GM12878 (cell line): ENCODE results near the gene DHRS1. TPM values are rescaled to one million over a fixed set of nuclear protein-coding genes. Genes with fewer than 3 reads are reported as not detected.

ENCODE experiments used
- BHLHE40 ChIP-seq, 2 experiments: fragments of 450-650 bp in 1 of 2; IDR thresholded peaks; 2 replicates each; pipeline ENCODE4 v1.6.1; 2011 to 2017; ENCODE audit warnings: low read depth in 2 of 2, borderline replicate concordance in 1 of 2, improper control_type of control experiment in 1 of 2, low read length in 1 of 2, mild to moderate bottlenecking in 1 of 2
- IRF4 ChIP-seq: IDR thresholded peaks from 2 replicates; pipeline ENCODE4 v1.6.1; 2011; ENCODE audit warnings: low read depth, low read length
- IRF5 ChIP-seq: fragments of 450-650 bp; IDR thresholded peaks from 2 replicates; pipeline ENCODE4 v1.6.1; 2017; ENCODE audit warnings: borderline replicate concordance
- MAX ChIP-seq: IDR thresholded peaks from 2 replicates; pipeline ENCODE4 v1.6.1; 2012; ENCODE audit warnings: low read depth, low read length, improper control_type of control experiment
- PBX3 ChIP-seq: IDR thresholded peaks from 2 replicates; pipeline ENCODE4 v1.6.1; 2011; ENCODE audit warnings: mild to moderate bottlenecking, low read depth, low read length, moderate library complexity; ENCODE audit not compliant: insufficient replicate concordance
- PRDM15 ChIP-seq: fragments of 450-650 bp; formaldehyde crosslinking; IDR thresholded peaks from 2 replicates; pipeline ENCODE4 v1.4.0; 2020; ENCODE audit warnings: mild to moderate bottlenecking, moderate library complexity
- RAD51 ChIP-seq: fragments of 450-650 bp; IDR thresholded peaks from 2 replicates; pipeline ENCODE4 v1.6.1; 2016; ENCODE audit warnings: moderate library complexity, mild to moderate bottlenecking, inconsistent platforms
- RELB ChIP-seq: fragments of 450-650 bp; IDR thresholded peaks from 2 replicates; pipeline ENCODE4 v1.6.1; 2017; ENCODE audit warnings: low read depth, mild to moderate bottlenecking, moderate library complexity
- TCF12 ChIP-seq: IDR thresholded peaks from 2 replicates; pipeline ENCODE4 v1.6.1; 2011; ENCODE audit warnings: low read depth, mild to moderate bottlenecking, low read length
- WRNIP1 ChIP-seq: IDR thresholded peaks from 2 replicates; pipeline ENCODE4 v1.6.1; 2011; ENCODE audit warnings: low read depth, low read length, improper control_type of control experiment, borderline replicate concordance
- polyA plus RNA-seq, 11 experiments: library from polyadenylated mRNA; depleted of rRNA in 4 of 11; unstranded in 6 of 11; stranded (reverse) in 5 of 11; fragments of >200 nt; fragmentation: Nextera tagmentation in 4 of 11; fragmentation: Illumina TruSeq in 1 of 11; extraction: Ambion mirVana in 4 of 11; extraction: Trizol in 1 of 11; gene quantifications; 1 replicate in 1 of 11; 2 replicates in 10 of 11; pipeline versions ENCODE4 v1.2.1 to v1.2.3, GENCODE V29; 2011 to 2016; ENCODE audit warnings: inconsistent platforms in 2 of 11, missing spikeins in 2 of 11, low read depth in 1 of 11
- total RNA-seq, 4 experiments: library from RNA; depleted of rRNA in 3 of 4; stranded (reverse); fragments of >200 nt in 3 of 4; fragmentation: Illumina TruSeq in 1 of 4; extraction: Trizol in 1 of 4; gene quantifications; 2 replicates each; pipeline versions ENCODE4 v1.2.1 to v1.2.3, GENCODE V29; 2013 to 2021

The DHRS1 gene
- total and polyA plus RNA-seq, 10 of the 15 experiments (the other 5 are each of a cell fraction or from before 2014, with no cell fraction given) = 12.1 to 45.0 (median 25.7) TPM

GRCh38 chr14:24284501-24285035 is 15.0 kb downstream of the DHRS1 start (continued):
- TF ChIP-seq RELB (no peak), MAX (no peak), PRDM15 (CRISPR knock-in tag) (no peak), BHLHE40 (IDR thresholded peaks at IDR 0.05; ENCODE audit: borderline replicate concordance in 1 of 2, low read depth in 2 of 2, low read length in 1 of 2) (no peak), PBX3 (no peak), IRF5 (no peak), RAD51 (no peak), TCF12 (no peak), IRF4 (no peak), WRNIP1 (no peak)
